Breast epithelium (tissue), 4 donors: ENCODE measurements around the gene METTL14. TPM values are rescaled to one million over a fixed set of nuclear protein-coding genes. Genes with fewer than 3 reads are reported as not detected.
A peak's percentile ranks its signal among the peaks of the same experiment; 100 is the strongest.

ENCODE experiments used
- DNase-seq, 2 donors: peaks; one replicate each; pipeline ENCODE4 v3.0.0-alpha.2; 2019; ENCODE audit warnings: low spot score in 2 of 2
- H3K27ac ChIP-seq, 2 donors: fragments of 200-600 bp; sonication (generic) in 1 of 2; one replicate each; pipeline ENCODE4 v1.5.1; 2016 to 2019; ENCODE audit warnings: mild to moderate bottlenecking in 1 of 2
- H3K27me3 ChIP-seq, 2 donors: fragments of 200-600 bp; sonication (generic) in 1 of 2; one replicate each; pipeline versions ENCODE4 v1.5.1 to v1.6.0; 2017 to 2019; ENCODE audit warnings: control low read depth in 1 of 2, mild to moderate bottlenecking in 1 of 2
- H3K36me3 ChIP-seq: fragments of 200-600 bp; one replicate; pipeline ENCODE4 v1.5.1; 2019
- H3K4me1 ChIP-seq, 2 donors: fragments of 200-600 bp; sonication (generic); one replicate each; pipeline ENCODE4 v1.5.1; 2016 to 2019; ENCODE audit warnings: control low read depth in 1 of 2
- H3K4me3 ChIP-seq, 3 donors: fragments of 200-600 bp; sonication (generic); 1 replicate in 2 of 3; 2 replicates in 1 of 3; pipeline ENCODE4 v1.5.1; 2016 to 2019; ENCODE audit warnings: mild to moderate bottlenecking in 3 of 3, moderate library complexity in 2 of 3
- H3K9me3 ChIP-seq, 2 donors: fragments of 200-600 bp; sonication (generic) in 1 of 2; one replicate each; pipeline ENCODE4 v1.5.1; 2016 to 2019; ENCODE audit warnings: control low read depth in 1 of 2
- POLR2A ChIP-seq: fragments of 450-650 bp; IDR thresholded peaks from one replicate; pipeline ENCODE4 v1.6.1; 2016; ENCODE audit warnings: antibody characterized with exemption, mild to moderate bottlenecking, moderate library complexity
- POLR2AphosphoS5 ChIP-seq, 3 donors: sonication (generic); formaldehyde crosslinking; IDR thresholded peaks; one replicate each; pipeline ENCODE4 v1.6.1; 2017; ENCODE audit warnings: antibody characterized with exemption in 3 of 3
- intact Hi-C: fragments of 100-400 bp; cut with DNase I; formaldehyde crosslinking; loops from one replicate; pipeline ENCODE4 v1.15.1; 2023; ENCODE audit warnings: low total_unique reads
- total RNA-seq, 3 donors: library from RNA; depleted of rRNA; stranded (reverse); fragments of >200 nt; gene quantifications; one replicate each; pipeline ENCODE4 v1.1.0, GENCODE V29; 2016
- TF ChIP-seq, protein P1 (sequence below), 3 donors: fragments of 450-650 bp; IDR thresholded peaks; one replicate each; pipeline ENCODE4 v1.5.1; 2016 to 2017; ENCODE audit warnings: antibody characterized with exemption in 3 of 3, mild to moderate bottlenecking in 3 of 3, moderate library complexity in 3 of 3

The METTL14 gene
- total RNA-seq, 3 donors from 2014 or later = 39.4 to 72.4 (median 42.0) TPM

DNA sequence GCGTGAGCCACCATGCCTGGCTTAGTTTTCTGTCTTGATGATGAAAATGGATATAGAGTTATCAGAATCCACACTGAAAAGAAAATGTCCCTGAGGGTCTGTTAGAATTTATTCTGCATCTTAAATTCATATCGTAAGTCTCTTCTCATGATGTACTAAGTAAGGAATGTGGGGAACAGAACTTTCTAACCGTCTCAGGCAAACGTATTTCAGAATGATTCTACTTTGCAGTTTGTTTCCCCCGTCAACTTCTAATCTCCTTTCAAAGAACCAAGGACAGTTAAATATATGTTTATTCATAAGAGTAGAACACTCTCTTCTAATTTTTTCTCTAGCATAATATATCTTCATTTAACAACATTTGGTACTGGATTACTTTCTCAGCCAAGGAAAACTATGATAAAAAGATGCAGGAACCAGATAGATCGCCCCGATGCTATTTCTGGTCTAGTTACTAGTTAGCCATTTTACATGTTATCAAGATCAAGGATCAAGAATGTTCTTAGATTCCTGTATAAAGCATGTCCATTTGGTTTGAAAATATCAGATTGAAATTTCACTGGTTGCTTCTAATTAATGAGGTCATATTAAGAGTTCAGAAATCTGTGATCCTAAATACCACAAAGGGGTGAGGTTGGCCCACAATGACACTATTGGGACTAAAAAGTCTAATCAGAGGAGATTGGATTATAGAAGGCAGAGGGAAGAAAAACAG lies 49.5 kb downstream of the METTL14 start:
- Histone ChIP-seq H3K9me3 (no peaks in the 10 kb centered on the region), H3K4me1 (no peaks in the 10 kb centered on the region), H3K4me3 (no peak overlapping the region), H3K27ac (no peak overlapping the region), H3K27me3 (no peaks in the 10 kb centered on the region), H3K36me3 (peaks cover 2% of the 10 kb centered on the region)
- TF ChIP-seq POLR2A (no peak), POLR2AphosphoS5 (IDR thresholded peaks at IDR 0.05) (no peak)
- TF ChIP-seq, protein P1, sequence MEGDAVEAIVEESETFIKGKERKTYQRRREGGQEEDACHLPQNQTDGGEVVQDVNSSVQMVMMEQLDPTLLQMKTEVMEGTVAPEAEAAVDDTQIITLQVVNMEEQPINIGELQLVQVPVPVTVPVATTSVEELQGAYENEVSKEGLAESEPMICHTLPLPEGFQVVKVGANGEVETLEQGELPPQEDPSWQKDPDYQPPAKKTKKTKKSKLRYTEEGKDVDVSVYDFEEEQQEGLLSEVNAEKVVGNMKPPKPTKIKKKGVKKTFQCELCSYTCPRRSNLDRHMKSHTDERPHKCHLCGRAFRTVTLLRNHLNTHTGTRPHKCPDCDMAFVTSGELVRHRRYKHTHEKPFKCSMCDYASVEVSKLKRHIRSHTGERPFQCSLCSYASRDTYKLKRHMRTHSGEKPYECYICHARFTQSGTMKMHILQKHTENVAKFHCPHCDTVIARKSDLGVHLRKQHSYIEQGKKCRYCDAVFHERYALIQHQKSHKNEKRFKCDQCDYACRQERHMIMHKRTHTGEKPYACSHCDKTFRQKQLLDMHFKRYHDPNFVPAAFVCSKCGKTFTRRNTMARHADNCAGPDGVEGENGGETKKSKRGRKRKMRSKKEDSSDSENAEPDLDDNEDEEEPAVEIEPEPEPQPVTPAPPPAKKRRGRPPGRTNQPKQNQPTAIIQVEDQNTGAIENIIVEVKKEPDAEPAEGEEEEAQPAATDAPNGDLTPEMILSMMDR (IDR thresholded peaks at IDR 0.05) = no peak
- DNase-seq = no peak
- intact Hi-C loops = no loop called here

DNA sequence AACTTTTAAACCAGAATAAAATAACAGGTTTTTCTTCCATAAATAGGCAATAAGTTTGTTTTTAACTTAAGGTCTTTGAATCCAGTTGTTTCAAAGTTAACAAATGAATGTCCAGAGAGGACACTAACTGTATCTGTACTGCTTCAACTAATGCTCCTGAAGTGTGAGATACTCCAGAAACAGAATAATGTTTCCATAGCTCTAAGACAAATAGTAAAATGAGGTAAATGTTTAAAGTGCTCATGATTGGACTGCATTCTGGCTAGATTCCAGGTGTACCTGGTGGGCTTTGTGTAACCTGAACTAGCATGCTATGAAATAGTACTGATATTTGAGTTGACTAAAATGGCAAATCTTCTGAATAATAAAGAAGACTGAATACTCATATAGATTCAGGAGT lies 51.7 kb downstream of the METTL14 start:
- no peak for TF ChIP-seq POLR2A
- H3K9me3 ChIP-seq = no peaks in the 10 kb centered on the region
- no peak overlapping the region for H3K4me3 ChIP-seq
- no peaks in the 10 kb centered on the region for H3K27me3 ChIP-seq
- intact Hi-C loops = no loop called here
- no peak for DNase-seq
- H3K27ac ChIP-seq = no peak overlapping the region
- H3K36me3 ChIP-seq = peaks cover 2% of the 10 kb centered on the region
- no peaks in the 10 kb centered on the region for H3K4me1 ChIP-seq

DNA sequence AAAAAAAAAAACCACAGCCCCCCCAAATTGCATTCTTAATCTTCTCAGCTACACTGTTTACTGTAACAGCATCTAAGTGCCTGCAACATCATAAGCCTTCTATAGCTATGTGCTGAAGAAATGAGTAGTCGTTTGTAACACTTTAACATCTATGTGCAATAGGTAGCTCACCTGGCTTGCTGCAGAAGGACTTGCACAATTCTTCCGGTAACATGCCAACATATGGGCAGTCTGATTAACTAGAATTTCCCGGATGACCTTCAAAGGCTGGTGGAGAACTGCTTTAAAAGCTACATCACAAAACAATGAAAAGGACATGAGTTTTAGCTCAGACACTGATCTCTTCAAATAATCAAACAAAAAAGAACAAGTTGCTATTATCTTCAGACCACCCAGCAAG lies 52.9 kb downstream of the METTL14 start:
- Histone ChIP-seq H3K9me3 (no peaks in the 10 kb centered on the region), H3K27me3 (no peaks in the 10 kb centered on the region), H3K4me1 (no peaks in the 10 kb centered on the region), H3K4me3 (no peak overlapping the region), H3K27ac (no peak overlapping the region), H3K36me3 (peaks cover 2% of the 10 kb centered on the region)
- intact Hi-C loops = no loop called here
- DNase-seq = no peak
- TF ChIP-seq POLR2A = no peak
- no peak for TF ChIP-seq POLR2AphosphoS5 (IDR thresholded peaks at IDR 0.05)
- TF ChIP-seq, protein P1 (IDR thresholded peaks at IDR 0.05) = no peak

DNA sequence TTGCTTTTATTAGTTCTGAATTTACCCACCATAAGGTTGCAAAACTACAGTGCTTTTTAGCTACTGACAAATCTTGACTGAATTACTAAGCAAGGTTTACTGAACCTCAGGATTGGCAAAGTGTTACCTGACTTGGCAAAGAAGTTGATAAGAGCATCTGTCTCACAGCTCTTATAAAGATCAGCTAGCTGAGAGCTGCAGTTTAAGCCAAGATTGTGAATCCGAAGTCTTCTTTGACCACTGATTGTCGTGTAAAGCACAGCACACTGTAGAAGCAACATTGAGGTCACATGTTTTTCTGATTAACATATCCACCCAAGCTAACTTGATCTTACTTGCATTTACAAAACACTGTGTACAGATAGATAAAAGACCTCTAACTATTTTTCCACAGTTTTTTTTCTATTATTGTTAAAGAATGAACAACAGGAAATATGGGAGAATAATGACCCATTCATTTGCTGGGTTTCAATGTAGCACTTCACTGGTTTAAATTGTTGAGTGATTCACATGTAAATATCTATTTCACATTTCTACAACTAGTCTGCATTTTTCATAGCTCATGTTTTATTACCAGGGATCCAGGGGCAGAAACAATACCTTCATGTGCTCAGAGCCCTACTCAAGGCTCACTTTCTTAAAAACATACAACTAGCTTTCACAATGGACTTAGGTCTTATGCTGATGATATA lies 54.0 kb downstream of the METTL14 start:
- DNase-seq = no peak
- no peaks in the 10 kb centered on the region for H3K27me3 ChIP-seq
- H3K4me1 ChIP-seq = no peaks in the 10 kb centered on the region
- intact Hi-C loops = no loop called here
- peaks cover 2% of the 10 kb centered on the region for H3K36me3 ChIP-seq
- TF ChIP-seq, protein P1 (IDR thresholded peaks at IDR 0.05) = no peak
- TF ChIP-seq POLR2A = no peak
- no peak for TF ChIP-seq POLR2AphosphoS5 (IDR thresholded peaks at IDR 0.05)
- H3K4me3 ChIP-seq = no peak overlapping the region
- H3K27ac ChIP-seq = no peak overlapping the region
- H3K9me3 ChIP-seq = no peaks in the 10 kb centered on the region

DNA sequence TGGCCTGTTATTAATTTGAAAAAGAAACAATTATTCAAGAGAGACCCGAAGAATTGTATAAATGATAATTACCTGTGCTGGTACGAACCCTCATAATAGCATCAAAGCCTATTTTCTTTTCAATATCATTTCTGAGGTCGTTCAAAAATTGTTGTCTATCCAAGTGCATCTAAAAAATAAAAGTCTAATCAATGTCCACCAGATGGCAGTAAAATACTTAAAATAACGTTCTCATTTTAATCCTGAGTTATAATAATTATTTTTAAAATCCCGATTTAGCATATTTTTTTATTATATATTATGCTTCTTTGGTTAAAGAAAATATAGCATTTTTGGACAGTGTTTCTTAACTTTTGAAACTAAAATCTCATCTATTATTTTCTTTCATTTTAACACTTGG lies 55.7 kb downstream of the METTL14 start:
- Histone ChIP-seq H3K27ac (peak overlapping the region in 1 of 2 donors; percentile 59), H3K27me3 (no peaks in the 10 kb centered on the region), H3K36me3 (peaks cover 2% of the 10 kb centered on the region), H3K4me1 (no peaks in the 10 kb centered on the region), H3K9me3 (no peaks in the 10 kb centered on the region), H3K4me3 (no peak overlapping the region)
- intact Hi-C loops = no loop called here
- no peak for DNase-seq
- TF ChIP-seq, protein P1 (IDR thresholded peaks at IDR 0.05) = peak; percentile 35 to 64 (median 46)
- no peak for TF ChIP-seq POLR2A
